Upper lobe of left lung (tissue), 4 donors: ENCODE results near the gene RFX1.

ENCODE experiments used
- CTCF ChIP-seq, 6 experiments: fragments of 450-650 bp in 4 of 6; fragments of 200-600 bp in 2 of 6; sonication (generic) in 2 of 6; IDR thresholded peaks; one replicate each; pipeline ENCODE4 v1.5.1; 2016 to 2019; ENCODE audit warnings: antibody characterized with exemption in 6 of 6
- POLR2A ChIP-seq, 4 donors: fragments of 450-650 bp; IDR thresholded peaks; one replicate each; pipeline ENCODE4 v1.5.1; 2016 to 2017; ENCODE audit warnings: antibody characterized with exemption in 4 of 4, mild to moderate bottlenecking in 2 of 4

DNA sequence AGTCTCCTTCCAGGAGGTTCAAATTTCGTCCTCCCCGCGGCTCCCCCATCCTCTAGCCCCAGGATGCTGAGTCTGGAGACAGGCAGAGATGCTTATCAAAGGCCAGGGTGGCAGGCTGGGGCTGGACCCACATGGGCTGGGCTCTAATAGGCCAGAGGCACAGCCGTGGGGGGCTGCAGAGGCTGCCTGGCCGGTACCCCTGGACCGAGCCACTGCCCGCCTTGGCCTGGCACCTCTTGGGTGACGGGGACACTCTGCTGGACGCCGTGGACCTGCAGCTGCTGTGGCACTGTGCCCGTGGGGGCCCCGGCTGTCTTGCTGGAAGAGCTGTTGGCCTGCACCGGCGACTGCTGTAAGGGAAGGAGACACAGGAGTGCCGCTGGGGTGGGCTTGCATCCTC lies 25.8 kb downstream of the RFX1 start:
- no peak for TF ChIP-seq CTCF (IDR thresholded peaks at IDR 0.05)
- no peak for TF ChIP-seq POLR2A (IDR thresholded peaks at IDR 0.05)
